ENCODE measurements around the gene PGAP6. TPM values are rescaled to one million over a fixed set of nuclear protein-coding genes. Genes with fewer than 3 reads are reported as not detected.

Gene PGAP6
- total and polyA plus RNA-seq, 2 of the 8 experiments (the other 6 are each of a cell fraction or from before 2014, with no cell fraction given) = 86.8 to 364 TPM

GRCh38 chr16:373020-373598, 8.7 kb downstream of the PGAP6 start:
- POLR2A ChIA-PET (ENCODE audit: partially characterized antibody) = interaction anchor here (1.4 kb wide), 1 partner anchor 9 kb away, joined by 5 read pairs; no protein-coding TSS in a partner anchor

More at GRCh38 chr16:373020-373598, 8.7 kb downstream of the PGAP6 start:
- DNase-seq (ENCODE audit: low read depth in 1 of 2, low spot score in 2 of 2) = no peak
- Histone ChIP-seq H3K9ac (replicated peaks in 1 of 4; ENCODE audit: extremely low read depth in 1 of 4, low read depth in 3 of 4, low read length in 3 of 4) (no peak overlapping the region), H3K4me2 (ENCODE audit: insufficient read depth in 1 of 2, low read depth in 2 of 2, low read length in 2 of 2) (no peak overlapping the region), H4K20me1 (replicated peaks in 1 of 2; ENCODE audit: control insufficient read depth in 1 of 2, insufficient read depth in 2 of 2, low read length in 2 of 2) (peaks cover 9 to 40% of the 10 kb centered on the region in 2 experiments), H2BK5ac (ENCODE audit: low read depth, low read length) (no peak overlapping the region), H3K36me3 (ENCODE audit: control insufficient read depth in 2 of 4, insufficient read depth in 4 of 4, low read length in 3 of 4) (peaks cover 24 to 65% (median 40%) of the 10 kb centered on the region in 4 experiments), H3K14ac (ENCODE audit: insufficient read length) (no peak overlapping the region), H2AK5ac (ENCODE audit: low read depth, low read length) (no peak overlapping the region), H4K91ac (replicated peaks; ENCODE audit: insufficient read length, low read length) (no peak overlapping the region), H3K4me3 (ENCODE audit: extremely low read depth in 1 of 4, insufficient read depth in 2 of 4, low read depth in 3 of 4, low read length in 4 of 4) (no peak overlapping the region), H3K4me1 (replicated peaks in 1 of 4; ENCODE audit: control insufficient read depth in 3 of 4, insufficient read depth in 4 of 4, low read length in 3 of 4) (peaks cover 0 to 10% (median 9%) of the 10 kb centered on the region in 4 experiments; a peak in 5 of 7 replicates), H3K9me3 (ENCODE audit: insufficient read depth in 2 of 2, low read depth in 1 of 2, low read length in 1 of 2) (no peaks in the 10 kb centered on the region), H3K79me1 (ENCODE audit: low read depth, low read length) (no peaks in the 10 kb centered on the region; the same call in 1 of the 2 replicates), H3K23me2 (ENCODE audit: low read depth, low read length) (no peaks in the 10 kb centered on the region; the same call in 1 of the 2 replicates), H2BK15ac (ENCODE audit: low read length) (no peak overlapping the region), H3K79me2 (ENCODE audit: control insufficient read depth in 1 of 2, insufficient read depth in 2 of 2, low read length in 2 of 2) (no peaks in the 10 kb centered on the region; a peak in 1 of 4 replicates), H2AFZ (ENCODE audit: low read length) (no peak overlapping the region), H2BK20ac (ENCODE audit: low read length) (no peak overlapping the region), H3K4ac (replicated peaks; ENCODE audit: insufficient read length, low read depth, low read length) (no peak overlapping the region), H2BK12ac (ENCODE audit: low read depth, low read length) (no peak overlapping the region), H4K5ac (ENCODE audit: insufficient read length, low read depth, low read length) (no peak overlapping the region), H3K23ac (ENCODE audit: insufficient read length) (no peak overlapping the region), H4K8ac (ENCODE audit: extremely low read depth, insufficient read depth, low read length) (no peak overlapping the region), H3K18ac (ENCODE audit: extremely low read depth, low read length) (no peak overlapping the region), H2BK120ac (replicated peaks; ENCODE audit: low read depth, low read length) (no peak overlapping the region), H3K56ac (replicated peaks; ENCODE audit: insufficient read length, low read depth, low read length) (no peak overlapping the region), H3K27me3 (replicated peaks in 1 of 4; ENCODE audit: control insufficient read depth in 3 of 4, extremely low read depth in 1 of 4, insufficient read depth in 3 of 4, low read length in 3 of 4) (no peaks in the 10 kb centered on the region), H3K27ac (ENCODE audit: low read depth, low read length) (no peak overlapping the region)
- WGBS, 2 experiments (ENCODE audit: extremely low coverage in 1 of 2, insufficient coverage in 1 of 2, insufficient read length in 1 of 2, insufficient replicate concordance in 2 of 2, low coverage in 1 of 2, low lambda C conversion rate in 2 of 2, missing lambda C conversion rate in 1 of 2) = 80% methylated on average over 5 of the region's 5 CpGs; no CpG with 5 or more reads in 1 of the 2 experiments
- no peak for FAIRE-seq
- no peak for TF ChIP-seq SRF (IDR thresholded peaks at IDR 0.05; ENCODE audit: low read depth, low read length)
- TF ChIP-seq CBX8 (IDR thresholded peaks at IDR 0.05; ENCODE audit: borderline replicate concordance, low read depth, low read length) = no peak
- no peak for TF ChIP-seq NANOG (IDR thresholded peaks at IDR 0.05; ENCODE audit: insufficient read depth, low read depth, low read length, poor library complexity, severe bottlenecking)
- CTCF ChIA-PET (ENCODE audit: partially characterized antibody) = no interaction called here

Data from H1 (cell line).